Activated CD8-positive, alpha-beta T cell treated with anti-CD3 and anti-CD28 coated beads, Interleukin-2, amount 10 ng/mL, durations not matched to agents 7 days and 5 days (primary cell): ENCODE measurements around the gene ZNF41. TPM values are rescaled to one million over a fixed set of nuclear protein-coding genes. Genes with fewer than 3 reads are reported as not detected.
"Not testable (repeated sequence)": the region's sequence is repeated elsewhere in the genome, so short reads cannot be mapped to it uniquely, and the experiment has no call there.

ENCODE experiments used
- ATAC-seq: fragments of 150-1000 bp; cut with Tn5 transposase; one replicate; pipeline ENCODE4 v1.10.0; 2021; ENCODE audit warnings: moderate library complexity
- CTCF ChIA-PET: fragments of 350-600 bp; sonication (Branson Sonifier 250); formaldehyde crosslinking; loops from one replicate; lab custom pipeline; 2021; ENCODE audit warnings: antibody characterized with exemption; lab: Charles Lee
- POLR2A ChIA-PET: fragments of 350-600 bp; sonication (Branson Sonifier 250); formaldehyde crosslinking; loops from one replicate; lab custom pipeline; 2021; ENCODE audit warnings: antibody characterized with exemption; lab: Charles Lee
- DNase-seq: peaks from one replicate; pipeline ENCODE4 v3.0.0-alpha.2; 2020
- H3K27ac Mint-ChIP-seq: one replicate; pipeline ENCODE4 v1.8.0; 2021; ENCODE audit warnings: mild to moderate bottlenecking, mixed read lengths
- H3K27me3 Mint-ChIP-seq: one replicate; pipeline ENCODE4 v1.8.0; 2021; ENCODE audit warnings: low read depth, mixed read lengths
- H3K36me3 Mint-ChIP-seq: one replicate; pipeline ENCODE4 v1.8.0; 2021; ENCODE audit warnings: low read depth, mixed read lengths
- H3K4me1 Mint-ChIP-seq: one replicate; pipeline ENCODE4 v1.8.0; 2021; ENCODE audit warnings: low read depth, mixed read lengths
- H3K4me3 Mint-ChIP-seq: one replicate; pipeline ENCODE4 v1.8.0; 2021; ENCODE audit warnings: mild to moderate bottlenecking, mixed read lengths
- H3K9me3 Mint-ChIP-seq: one replicate; pipeline ENCODE4 v1.8.0; 2022; ENCODE audit warnings: mixed read lengths; ENCODE audit not compliant: insufficient read depth
- total RNA-seq, 2 experiments: library from RNA; stranded (reverse); gene quantifications; one replicate each; pipeline ENCODE4 v1.2.3, GENCODE V29; 2021

Gene ZNF41
- total RNA-seq: 10 to 100 TPM; 12.9 to 13.1 TPM

DNA sequence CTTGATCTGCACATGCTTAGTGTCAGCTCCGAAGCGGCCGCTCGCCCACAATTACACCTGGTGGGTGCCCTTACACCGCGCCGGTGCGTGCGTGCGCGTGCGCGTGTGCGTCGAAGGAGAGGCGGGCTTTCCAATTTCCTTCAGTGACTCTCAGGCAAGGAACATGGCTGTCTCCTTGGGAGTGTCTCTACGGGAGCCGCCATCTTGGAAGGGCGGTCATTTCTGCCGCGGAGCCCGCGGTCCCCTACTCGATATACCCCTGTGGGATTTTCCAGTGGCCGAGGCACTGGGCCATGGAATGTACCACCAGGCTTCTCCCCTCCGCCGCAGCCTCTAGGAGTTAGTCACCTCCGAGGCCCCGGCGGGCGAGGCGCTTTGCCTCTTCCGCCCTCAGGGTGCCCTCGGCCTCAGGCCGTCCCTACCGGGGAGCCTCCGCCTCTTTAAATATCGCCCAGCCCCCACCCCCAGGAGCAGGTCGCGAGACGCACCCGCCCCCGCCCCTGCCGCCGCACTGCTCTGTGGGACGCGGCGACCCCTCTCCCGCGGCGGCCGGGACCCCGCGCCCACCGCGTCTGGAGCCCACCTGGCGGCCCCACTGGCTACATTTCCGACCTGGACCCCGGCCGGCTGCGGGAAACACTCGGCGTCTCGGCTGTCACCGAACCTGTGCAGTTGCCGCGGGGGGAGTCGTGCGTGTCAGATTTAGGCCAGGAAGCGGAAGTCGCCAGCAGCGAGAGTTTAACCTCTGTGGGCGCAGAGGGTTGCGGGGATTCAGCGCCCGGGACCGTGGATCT, at the start of gene ZNF41:
Gene ZNF41, minus strand, starts transcription at position 711 of the 794 bp plus-strand sequence. CDS start 15,741 bp downstream, outside the sequence.
- POLR2A ChIA-PET: interaction anchor here (0.6 kb wide), 1 partner anchor 605 kb away, joined by 3 read pairs; no protein-coding TSS in a partner anchor
- CTCF ChIA-PET: no interaction called here
- Mint-ChIP-seq H3K27me3 (no peaks in the 10 kb centered on the region), H3K4me1 (peaks cover 36% of the 10 kb centered on the region), H3K9me3 (no peaks in the 10 kb centered on the region), H3K27ac (peak within 1 kb of the TSS; percentile 89), H3K36me3 (peaks cover 13% of the 10 kb centered on the region), H3K4me3 (peak within 1 kb of the TSS; percentile 83)
- ATAC-seq: peak; percentile 92
- DNase-seq: peak; percentile 84

DNA sequence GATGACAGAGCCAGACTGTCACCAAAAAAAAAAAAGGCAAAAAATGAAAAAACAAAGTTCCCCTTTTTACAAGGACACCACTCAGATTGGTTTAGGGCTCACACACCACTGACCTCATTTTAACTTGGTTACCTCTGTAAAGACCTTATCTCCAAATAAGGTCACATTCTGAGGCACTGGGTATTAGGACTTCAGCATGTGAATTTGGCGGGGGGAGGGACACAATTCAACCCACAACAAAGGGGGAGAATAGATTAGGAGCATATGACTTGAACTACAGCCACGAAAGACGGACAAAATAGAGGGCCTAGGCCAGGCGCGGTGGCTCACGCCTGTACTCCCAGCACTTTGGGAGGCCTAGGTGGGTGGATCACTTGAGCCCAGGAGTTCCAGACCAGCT, 47.0 kb upstream of the ZNF41 start:
- ChIA-PET POLR2A (no interaction called here), CTCF (no interaction called here)
- no peaks in the 10 kb centered on the region for H3K9me3 Mint-ChIP-seq
- no peaks in the 10 kb centered on the region for H3K4me1 Mint-ChIP-seq
- H3K27ac Mint-ChIP-seq: no peak overlapping the region
- DNase-seq (no peak), ATAC-seq (no peak)
- H3K4me3 Mint-ChIP-seq: no peak overlapping the region
- no peaks in the 10 kb centered on the region for H3K27me3 Mint-ChIP-seq
- H3K36me3 Mint-ChIP-seq: no peaks in the 10 kb centered on the region

GRCh38 chrX:47529548-47529947, 46.5 kb upstream of the ZNF41 start:
- no peaks in the 10 kb centered on the region for H3K27me3 Mint-ChIP-seq
- no peak for DNase-seq
- no peak overlapping the region for H3K27ac Mint-ChIP-seq
- H3K4me3 Mint-ChIP-seq: no peak overlapping the region
- no peaks in the 10 kb centered on the region for H3K36me3 Mint-ChIP-seq
- no peak for ATAC-seq
- POLR2A ChIA-PET: no interaction called here
- CTCF ChIA-PET: no interaction called here
- no peaks in the 10 kb centered on the region for H3K9me3 Mint-ChIP-seq
- no peaks in the 10 kb centered on the region for H3K4me1 Mint-ChIP-seq

DNA sequence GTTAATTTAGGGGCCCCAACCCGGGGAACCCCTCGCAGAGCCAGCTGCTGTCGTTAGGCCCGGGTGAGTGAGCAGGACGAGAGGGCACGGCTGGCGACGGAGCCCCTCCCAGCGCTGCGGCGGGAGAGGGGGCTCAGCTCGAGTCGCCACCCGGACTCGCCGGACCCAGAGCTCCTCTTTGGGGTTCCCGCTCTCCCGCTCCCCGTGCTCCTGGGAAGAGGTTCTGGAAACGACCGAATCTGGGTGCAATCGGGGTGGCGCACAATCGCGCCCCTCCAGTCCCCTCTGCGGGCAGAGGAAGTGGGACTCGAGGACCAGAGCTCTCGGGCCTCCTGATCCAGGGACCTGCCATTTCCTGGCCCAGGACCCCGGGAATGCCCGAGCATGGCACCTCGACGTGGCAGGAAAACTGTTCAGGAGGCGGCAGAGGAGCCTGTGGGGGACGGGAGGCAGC, 40.7 kb upstream of the ZNF41 start:
- Mint-ChIP-seq H3K27me3 (no peaks in the 10 kb centered on the region), H3K4me1 (peaks cover 4% of the 10 kb centered on the region), H3K4me3 (peak overlapping the region; percentile 63), H3K9me3 (no peaks in the 10 kb centered on the region), H3K36me3 (no peaks in the 10 kb centered on the region), H3K27ac (no peak overlapping the region)
- no peak for DNase-seq
- no peak for ATAC-seq
- ChIA-PET POLR2A (interaction anchor here (1.7 kb wide), 1 partner anchor 306 kb away, joined by 3 read pairs; the partner anchor contains the start of gene CDK16), CTCF (interaction anchor here (0.7 to 2.0 kb wide), 16 partner anchors 9 to 332 kb away, joined by 3 to 16 read pairs (median 4); no protein-coding TSS in a partner anchor)

DNA sequence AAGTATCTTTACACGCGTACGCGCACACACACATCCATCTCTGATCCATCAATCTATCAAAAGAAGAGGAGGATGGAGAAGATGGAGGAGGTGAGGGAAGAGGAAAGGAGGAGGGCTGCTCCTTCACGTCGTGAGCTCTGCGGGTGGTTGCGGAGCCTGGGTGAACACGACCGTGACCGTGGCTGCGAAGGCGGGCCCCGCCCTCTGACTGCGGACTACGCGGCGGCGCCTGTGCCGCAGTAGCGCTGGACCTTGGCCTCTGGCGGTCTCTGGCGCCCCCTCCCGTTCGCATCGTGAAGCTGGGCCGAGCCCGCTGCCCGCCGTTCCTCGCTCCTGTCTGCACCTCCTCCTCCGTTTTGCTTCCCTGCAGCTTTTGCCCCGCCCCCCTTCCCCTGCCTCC, 40.3 kb upstream of the ZNF41 start:
- ChIA-PET CTCF (interaction anchor here (0.7 to 2.0 kb wide), 18 partner anchors 8 to 332 kb away, joined by 3 to 16 read pairs (median 4); no protein-coding TSS in a partner anchor), POLR2A (interaction anchor here (1.7 kb wide), 1 partner anchor 305 kb away, joined by 3 read pairs; the partner anchor contains the start of gene CDK16)
- H3K27me3 Mint-ChIP-seq: no peaks in the 10 kb centered on the region
- peak; percentile 81 for DNase-seq
- H3K27ac Mint-ChIP-seq: peak overlapping the region; percentile 11
- H3K4me1 Mint-ChIP-seq: peaks cover 5% of the 10 kb centered on the region
- ATAC-seq: peak; percentile 99
- H3K4me3 Mint-ChIP-seq: peak overlapping the region; percentile 63
- H3K9me3 Mint-ChIP-seq: no peaks in the 10 kb centered on the region
- H3K36me3 Mint-ChIP-seq: no peaks in the 10 kb centered on the region

DNA sequence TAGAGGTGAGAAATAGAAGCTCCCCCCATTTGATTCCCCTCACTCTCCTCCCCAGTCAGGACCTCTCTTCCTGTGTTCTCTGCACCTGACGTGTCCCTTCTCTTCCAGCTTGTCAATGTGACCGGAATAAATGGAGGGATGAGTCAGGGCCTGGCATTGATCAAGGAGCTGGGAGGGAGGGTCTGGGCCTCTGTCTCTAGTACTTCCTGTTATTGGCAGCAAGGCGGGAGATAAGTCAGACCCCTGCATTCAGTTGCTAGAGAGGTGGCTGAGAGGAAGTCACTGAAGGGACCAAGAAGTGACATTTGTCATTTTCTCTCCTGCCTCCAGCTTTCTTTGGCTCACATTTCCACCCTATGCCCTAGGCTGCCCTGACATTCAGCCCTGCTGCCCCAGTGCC, 35.1 kb upstream of the ZNF41 start:
- ChIA-PET POLR2A (no interaction called here), CTCF (interaction anchor here (1.3 kb wide), 1 partner anchor 20 kb away, joined by 3 read pairs; no protein-coding TSS in a partner anchor)
- H3K27ac Mint-ChIP-seq: no peak overlapping the region
- no peak for DNase-seq
- H3K4me1 Mint-ChIP-seq: peaks cover 15% of the 10 kb centered on the region
- H3K36me3 Mint-ChIP-seq: no peaks in the 10 kb centered on the region
- peaks cover 3% of the 10 kb centered on the region for H3K27me3 Mint-ChIP-seq
- H3K4me3 Mint-ChIP-seq: no peak overlapping the region
- ATAC-seq: no peak
- H3K9me3 Mint-ChIP-seq: no peaks in the 10 kb centered on the region

GRCh38 chrX:47515941-47516665, 33.1 kb upstream of the ZNF41 start:
- no peak for DNase-seq
- Mint-ChIP-seq H3K36me3 (no peaks in the 10 kb centered on the region), H3K27ac (no peak overlapping the region), H3K9me3 (no peaks in the 10 kb centered on the region), H3K27me3 (peaks cover 8% of the 10 kb centered on the region), H3K4me3 (no peak overlapping the region), H3K4me1 (peaks cover 15% of the 10 kb centered on the region)
- ATAC-seq: no peak
- ChIA-PET CTCF (no interaction called here), POLR2A (no interaction called here)

- Mint-ChIP-seq H3K9me3 (no peaks in the 10 kb centered on the region), H3K36me3 (no peaks in the 10 kb centered on the region), H3K27ac (no peak overlapping the region), H3K4me1 (peaks cover 15% of the 10 kb centered on the region), H3K4me3 (no peak overlapping the region), H3K27me3 (peaks cover 8% of the 10 kb centered on the region)
- ATAC-seq: no peak
- ChIA-PET CTCF (interaction anchor here (0.8 to 1.0 kb wide), 2 partner anchors 9 to 13 kb away, joined by 3 to 4 read pairs; no protein-coding TSS in a partner anchor), POLR2A (no interaction called here)
- no peak for DNase-seq
These were observed 31.7 kb upstream of the ZNF41 start for GRCh38 chrX:47514533-47515235.

GRCh38 chrX:47513034-47513965, 30.3 kb upstream of the ZNF41 start:
- ATAC-seq (peak; percentile 82), DNase-seq (peak; percentile 22)
- H3K36me3 Mint-ChIP-seq, H3K9me3 Mint-ChIP-seq, POLR2A ChIA-PET, H3K27ac Mint-ChIP-seq, H3K27me3 Mint-ChIP-seq: not testable (repeated sequence)
- H3K4me3 Mint-ChIP-seq: peak overlapping the region; percentile 74
- CTCF ChIA-PET: interaction anchor here (1.0 kb wide), 2 partner anchors 14 to 16 kb away, joined by 3 read pairs; no protein-coding TSS in a partner anchor
- H3K4me1 Mint-ChIP-seq: peaks cover 14% of the 10 kb centered on the region

- H3K36me3 Mint-ChIP-seq, H3K9me3 Mint-ChIP-seq, POLR2A ChIA-PET, H3K27ac Mint-ChIP-seq, ATAC-seq, H3K4me3 Mint-ChIP-seq, DNase-seq, H3K27me3 Mint-ChIP-seq, CTCF ChIA-PET: not testable (repeated sequence)
- H3K4me1 Mint-ChIP-seq: peaks cover 15% of the 10 kb centered on the region
These were observed 29.4 kb upstream of the ZNF41 start for GRCh38 chrX:47512383-47512782.
